Right atrium auricular region (tissue), 2 donors: Measurements from ENCODE around the gene SLC25A21. TPM values are rescaled to one million over a fixed set of nuclear protein-coding genes. Genes with fewer than 3 reads are reported as not detected.
"Not testable (repeated sequence)": the region's sequence is repeated elsewhere in the genome, so short reads cannot be mapped to it uniquely, and the experiment has no call there.

Experiments used
- DNase-seq: peaks from one replicate; pipeline ENCODE4 v3.0.0-alpha.2; 2019; ENCODE audit warnings: low spot score
- H3K27ac ChIP-seq, 2 donors: fragments of 200-600 bp; sonication (generic); 1 replicate in 1 of 2; 2 replicates in 1 of 2; pipeline ENCODE4 v1.5.1; 2016 to 2019
- H3K27me3 ChIP-seq, 2 donors: fragments of 200-600 bp; sonication (generic); one replicate each; pipeline versions ENCODE4 v1.5.1 to v1.6.0; 2017 to 2019
- H3K36me3 ChIP-seq: fragments of 200-600 bp; sonication (generic); one replicate; pipeline ENCODE4 v1.5.1; 2016
- H3K4me1 ChIP-seq, 2 donors: fragments of 200-600 bp; sonication (generic); one replicate each; pipeline versions ENCODE4 v1.5.1 to v1.6.0; 2017 to 2019
- H3K4me3 ChIP-seq, 2 donors: fragments of 200-600 bp; sonication (generic); 1 replicate in 1 of 2; 2 replicates in 1 of 2; pipeline ENCODE4 v1.5.1; 2017 to 2019; ENCODE audit warnings: mild to moderate bottlenecking in 1 of 2, moderate library complexity in 1 of 2
- H3K9me3 ChIP-seq, 2 donors: fragments of 200-600 bp; sonication (generic); one replicate each; pipeline ENCODE4 v1.5.1; 2019
- CTCF ChIP-seq, 2 donors: fragments of 200-600 bp; sonication (generic); IDR thresholded peaks; one replicate each; pipeline ENCODE4 v1.5.1; 2019; ENCODE audit warnings: antibody characterized with exemption in 2 of 2
- total RNA-seq, 2 donors: library from RNA; depleted of rRNA; stranded (reverse); fragments of >200 nt; gene quantifications; one replicate each; pipeline ENCODE4 v1.1.0, GENCODE V29; 2016

SLC25A21 gene
- total RNA-seq, 2 donors from 2014 or later, result 0.55 to 0.93 TPM

GRCh38 chr14:36707570-36707969 is 464.8 kb downstream of the SLC25A21 start:
- Histone ChIP-seq H3K9me3 (no peaks in the 10 kb centered on the region), H3K27me3 (no peaks in the 10 kb centered on the region), H3K4me3 (no peak overlapping the region), H3K4me1 (no peaks in the 10 kb centered on the region), H3K27ac (no peak overlapping the region), H3K36me3 (no peaks in the 10 kb centered on the region)
- TF ChIP-seq CTCF (IDR thresholded peaks at IDR 0.05), result no peak
- no peak for DNase-seq

- no peak overlapping the region for H3K27ac ChIP-seq
- H3K4me1 ChIP-seq, result no peaks in the 10 kb centered on the region
- H3K36me3 ChIP-seq, result no peaks in the 10 kb centered on the region
- DNase-seq, result no peak
- H3K27me3 ChIP-seq, result no peaks in the 10 kb centered on the region
- no peaks in the 10 kb centered on the region for H3K9me3 ChIP-seq
- H3K4me3 ChIP-seq, result no peak overlapping the region
- no peak for TF ChIP-seq CTCF (IDR thresholded peaks at IDR 0.05)
Measured at GRCh38 chr14:36702474-36702873, 469.9 kb downstream of the SLC25A21 start.

- TF ChIP-seq CTCF (IDR thresholded peaks at IDR 0.05), result no peak
Measured at GRCh38 chr14:36701132-36701531, 471.3 kb downstream of the SLC25A21 start.

GRCh38 chr14:36700651-36701050 is 471.8 kb downstream of the SLC25A21 start:
- Histone ChIP-seq H3K36me3 (no peaks in the 10 kb centered on the region), H3K4me1 (no peaks in the 10 kb centered on the region), H3K4me3 (no peak overlapping the region), H3K27ac (no peak overlapping the region), H3K27me3 (no peaks in the 10 kb centered on the region), H3K9me3 (peaks cover 0 to 1% of the 10 kb centered on the region in 2 donors)
- TF ChIP-seq CTCF (IDR thresholded peaks at IDR 0.05), result no peak
- DNase-seq, result no peak

More at GRCh38 chr14:36701132-36701531, 471.3 kb downstream of the SLC25A21 start:
- H3K27me3 ChIP-seq, result no peaks in the 10 kb centered on the region
- DNase-seq, result no peak
- H3K36me3 ChIP-seq, result no peaks in the 10 kb centered on the region
- H3K4me3 ChIP-seq, result no peak overlapping the region
- no peak overlapping the region for H3K27ac ChIP-seq
- no peaks in the 10 kb centered on the region for H3K9me3 ChIP-seq
- H3K4me1 ChIP-seq, result no peaks in the 10 kb centered on the region

- H3K27ac ChIP-seq, H3K27me3 ChIP-seq, H3K9me3 ChIP-seq, H3K36me3 ChIP-seq, DNase-seq, H3K4me3 ChIP-seq, H3K4me1 ChIP-seq: not testable (repeated sequence)
Measured at GRCh38 chr14:36699420-36699819, 473.0 kb downstream of the SLC25A21 start.

GRCh38 chr14:36690311-36691040 is 481.9 kb downstream of the SLC25A21 start:
- TF ChIP-seq CTCF (IDR thresholded peaks at IDR 0.05), result no peak

More at GRCh38 chr14:36690311-36691040, 481.9 kb downstream of the SLC25A21 start:
- DNase-seq, result no peak
- no peaks in the 10 kb centered on the region for H3K27me3 ChIP-seq
- no peaks in the 10 kb centered on the region for H3K36me3 ChIP-seq
- H3K9me3 ChIP-seq, result peaks cover 0 to 4% of the 10 kb centered on the region in 2 donors
- no peak overlapping the region for H3K27ac ChIP-seq
- no peaks in the 10 kb centered on the region for H3K4me1 ChIP-seq
- no peak overlapping the region for H3K4me3 ChIP-seq
